H9 (cell line): ENCODE results near the gene PDCD1. TPM values are rescaled to one million over a fixed set of nuclear protein-coding genes. Genes with fewer than 3 reads are reported as not detected.
A peak's percentile ranks its signal among the peaks of the same experiment; 100 is the strongest.

ENCODE experiments used
- DNase-seq: peaks from one replicate; pipeline ENCODE4 v3.0.0-alpha.2; 2017
- H2AFZ ChIP-seq: one replicate; pipeline ENCODE4 v1.6.1; 2013; ENCODE audit warnings: mild to moderate bottlenecking, low read length, control low read depth, moderate library complexity
- H2AK5ac ChIP-seq: 2 replicates; pipeline ENCODE4 v1.6.1; 2013; ENCODE audit warnings: low read length, control low read depth, mixed read lengths; ENCODE audit not compliant: insufficient read length
- H2BK120ac ChIP-seq: one replicate; pipeline ENCODE4 v1.6.1; 2013; ENCODE audit warnings: low read depth, mild to moderate bottlenecking, low read length, control low read depth, inconsistent platforms; ENCODE audit not compliant: poor library complexity, severe bottlenecking
- H2BK12ac ChIP-seq: 2 replicates; pipeline ENCODE4 v1.6.1; 2013; ENCODE audit warnings: low read length, control low read depth, mixed read lengths, low read depth; ENCODE audit not compliant: insufficient read length
- H2BK15ac ChIP-seq: 2 replicates; pipeline ENCODE4 v1.6.1; 2013; ENCODE audit warnings: low read depth, low read length, control low read depth
- H2BK20ac ChIP-seq: one replicate; pipeline ENCODE4 v1.6.1; 2013; ENCODE audit warnings: low read depth, mild to moderate bottlenecking, low read length, control low read depth, inconsistent platforms; ENCODE audit not compliant: poor library complexity, severe bottlenecking
- H2BK5ac ChIP-seq: 2 replicates; pipeline ENCODE4 v1.6.1; 2013; ENCODE audit warnings: low read length, control low read depth, mixed read lengths; ENCODE audit not compliant: insufficient read length
- H3K14ac ChIP-seq: 2 replicates; pipeline ENCODE4 v1.6.1; 2013; ENCODE audit warnings: low read length, control low read depth; ENCODE audit not compliant: insufficient read depth
- H3K18ac ChIP-seq: 2 replicates; pipeline ENCODE4 v1.6.1; 2013; ENCODE audit warnings: low read depth, mild to moderate bottlenecking, mixed read lengths, low read length, control low read depth; ENCODE audit not compliant: insufficient read length
- H3K23ac ChIP-seq: 2 replicates; pipeline ENCODE4 v1.6.1; 2013; ENCODE audit warnings: low read length, control low read depth, mixed read lengths, low read depth; ENCODE audit not compliant: insufficient read length
- H3K23me2 ChIP-seq: 2 replicates; pipeline ENCODE4 v1.6.1; 2013; ENCODE audit warnings: low read depth, mild to moderate bottlenecking, mixed read lengths, low read length, control low read depth; ENCODE audit not compliant: insufficient read length, poor library complexity, severe bottlenecking
- H3K27ac ChIP-seq: 2 replicates; pipeline ENCODE4 v1.5.1; 2013; ENCODE audit warnings: low read length, control low read depth, mixed read lengths, low read depth; ENCODE audit not compliant: insufficient read length
- H3K27me3 ChIP-seq: 2 replicates; pipeline ENCODE4 v1.6.1; 2013; ENCODE audit warnings: low read length, control low read depth, inconsistent platforms; ENCODE audit not compliant: insufficient read depth
- H3K4ac ChIP-seq: 2 replicates; pipeline ENCODE4 v1.6.1; 2013; ENCODE audit warnings: low read depth, mild to moderate bottlenecking, control low read depth, inconsistent platforms, low read length, moderate library complexity
- H3K4me1 ChIP-seq: 2 replicates; pipeline ENCODE4 v1.6.1; 2013; ENCODE audit warnings: low read length, control low read depth, inconsistent platforms; ENCODE audit not compliant: insufficient read depth
- H3K4me2 ChIP-seq: 2 replicates; pipeline ENCODE4 v1.6.1; 2013; ENCODE audit warnings: low read length, control low read depth, mixed read lengths; ENCODE audit not compliant: insufficient read length, insufficient read depth
- H3K56ac ChIP-seq: 2 replicates; pipeline ENCODE4 v1.6.1; 2013; ENCODE audit warnings: low read depth, mild to moderate bottlenecking, mixed read lengths, low read length, control low read depth; ENCODE audit not compliant: insufficient read length
- H3K79me1 ChIP-seq: 2 replicates; pipeline ENCODE4 v1.6.1; 2013; ENCODE audit warnings: low read depth, mild to moderate bottlenecking, moderate library complexity, low read length, control low read depth, inconsistent platforms; ENCODE audit not compliant: insufficient read depth, poor library complexity, severe bottlenecking
- H3K79me2 ChIP-seq: 2 replicates; pipeline ENCODE4 v1.6.1; 2013; ENCODE audit warnings: low read length, control low read depth, inconsistent platforms; ENCODE audit not compliant: insufficient read depth
- H3K9ac ChIP-seq: 2 replicates; pipeline ENCODE4 v1.6.1; 2013; ENCODE audit warnings: low read length, control low read depth, mixed read lengths; ENCODE audit not compliant: insufficient read length; ENCODE audit errors: extremely low read depth
- H3K9me3 ChIP-seq: one replicate; pipeline ENCODE4 v1.6.1; 2013; ENCODE audit warnings: low read depth, low read length, inconsistent platforms; ENCODE audit not compliant: control insufficient read depth
- H3T11ph ChIP-seq: one replicate; pipeline ENCODE4 v1.6.1; 2013; ENCODE audit warnings: mild to moderate bottlenecking, low read length, control low read depth, inconsistent platforms
- H4K20me1 ChIP-seq: one replicate; pipeline ENCODE4 v1.6.1; 2013; ENCODE audit not compliant: control insufficient read depth, insufficient read length, insufficient read depth
- H4K5ac ChIP-seq: 2 replicates; pipeline ENCODE4 v1.6.1; 2013; ENCODE audit warnings: low read depth, mild to moderate bottlenecking, mixed read lengths, low read length, control low read depth; ENCODE audit not compliant: insufficient read length
- H4K8ac ChIP-seq: replicated peaks from 2 replicates; pipeline ENCODE4 v1.6.1; 2013; ENCODE audit warnings: low read length, control low read depth, mixed read lengths, low read depth; ENCODE audit not compliant: insufficient read length
- H4K91ac ChIP-seq: 2 replicates; pipeline ENCODE4 v1.6.1; 2013; ENCODE audit warnings: low read depth, mild to moderate bottlenecking, moderate library complexity, mixed read lengths, low read length, control low read depth; ENCODE audit not compliant: insufficient read length
- H3K27ac Mint-ChIP-seq, 3 experiments: 2 replicates in 2 of 3; 3 replicates in 1 of 3; pipeline ENCODE4 v1.8.0; 2020 to 2021; ENCODE audit warnings: mixed read lengths in 3 of 3, mild to moderate bottlenecking in 1 of 3, moderate library complexity in 1 of 3
- H3K27me3 Mint-ChIP-seq: 2 replicates; pipeline ENCODE4 v1.8.0; 2021; ENCODE audit warnings: low read depth, mild to moderate bottlenecking, moderate library complexity, mixed read lengths
- H3K36me3 Mint-ChIP-seq, 3 experiments: 2 replicates in 2 of 3; 3 replicates in 1 of 3; pipeline ENCODE4 v1.8.0; 2020 to 2021; ENCODE audit warnings: low read depth in 3 of 3, mixed read lengths in 3 of 3; ENCODE audit not compliant: insufficient read depth in 1 of 3
- H3K4me1 Mint-ChIP-seq, 2 experiments: 2 replicates each; pipeline ENCODE4 v1.8.0; 2020; ENCODE audit warnings: mixed read lengths in 2 of 2
- H3K4me3 Mint-ChIP-seq, 2 experiments: 2 replicates in 1 of 2; 3 replicates in 1 of 2; pipeline ENCODE4 v1.8.0; 2020 to 2021; ENCODE audit warnings: mild to moderate bottlenecking in 2 of 2, mixed read lengths in 2 of 2, moderate library complexity in 1 of 2
- H3K9me3 Mint-ChIP-seq, 2 experiments: 2 replicates in 1 of 2; 3 replicates in 1 of 2; pipeline ENCODE4 v1.8.0; 2020; ENCODE audit warnings: mild to moderate bottlenecking in 2 of 2, mixed read lengths in 2 of 2, moderate library complexity in 1 of 2
- CTCF ChIP-seq: fragments of 200-600 bp; sonication (generic); conservative IDR thresholded peaks from 3 replicates; pipeline ENCODE4 v1.8.0; 2021; ENCODE audit warnings: antibody characterized with exemption, mild to moderate bottlenecking
- WGBS: extraction: QIAGEN DNeasy Blood & Tissue Kit; methylation state at CpG from one replicate; pipeline ENCODE4 v1.1.7; 2013; ENCODE audit warnings: missing lambda C conversion rate, low lambda C conversion rate, mixed read lengths; ENCODE audit not compliant: insufficient read length; ENCODE audit errors: extremely low coverage; 5-methylcytosine and 5-hydroxymethylcytosine counted together
- total RNA-seq: library from RNA; stranded (reverse); gene quantifications from 2 replicates; pipeline ENCODE4 v1.2.1, GENCODE V29; 2021

PDCD1 gene
- total RNA-seq, 1 experiment from 2014 or later: 1.6 TPM

GRCh38 chr2:241903121-241904010 is 44.7 kb upstream of the PDCD1 start:
- Histone ChIP-seq H3K23me2 (peaks cover 5% of the 10 kb centered on the region), H3K9me3 (no peaks in the 10 kb centered on the region), H3K27me3 (no peaks in the 10 kb centered on the region; the same call in 1 of the 2 replicates), H3K4me2 (no peak overlapping the region), H3K79me1 (no peaks in the 10 kb centered on the region), H2AK5ac (no peak overlapping the region), H3K18ac (no peak overlapping the region), H2BK20ac (no peak overlapping the region), H3K9ac (no peak overlapping the region), H4K5ac (no peak overlapping the region), H4K91ac (no peak overlapping the region), H3K23ac (no peak overlapping the region), H2AFZ (no peak overlapping the region), H3K14ac (no peak overlapping the region), H3K4ac (no peak overlapping the region), H2BK120ac (no peak overlapping the region), H3K79me2 (no peaks in the 10 kb centered on the region), H2BK5ac (no peak overlapping the region), H3K56ac (no peak overlapping the region), H2BK15ac (no peak overlapping the region), H4K20me1 (no peaks in the 10 kb centered on the region), H3K4me1 (no peaks in the 10 kb centered on the region; the same call in 1 of the 2 replicates), H2BK12ac (no peak overlapping the region), H4K8ac (no peak overlapping the region), H3K27ac (no peak overlapping the region), H3T11ph (no peak overlapping the region)
- Mint-ChIP-seq H3K4me1 (peaks cover 20 to 29% of the 10 kb centered on the region in 2 experiments), H3K4me3 (no peak overlapping the region; a peak in 1 of 5 replicates), H3K36me3 (no peaks in the 10 kb centered on the region), H3K27me3 (peaks cover 3% of the 10 kb centered on the region; the same call in 1 of the 2 replicates), H3K27ac (no peak overlapping the region), H3K9me3 (no peaks in the 10 kb centered on the region; a peak in 1 of 5 replicates)
- no peak for TF ChIP-seq CTCF
- peak; percentile 34 for DNase-seq
- WGBS: no CpG with 5 or more reads among the region's 40 CpGs
